HL-60 (cell line): ENCODE data around the gene POLD3.

ENCODE experiments used
- CTCF ChIP-seq: IDR thresholded peaks from one replicate; pipeline ENCODE4 v1.5.1; 2011; ENCODE audit warnings: low read length, control low read depth, inconsistent platforms; ENCODE audit not compliant: insufficient read depth
- POLR2AphosphoS5 ChIP-seq: IDR thresholded peaks from 2 replicates; pipeline ENCODE4 v1.6.1; 2012; ENCODE audit warnings: low read depth
- REST ChIP-seq: IDR thresholded peaks from 2 replicates; pipeline ENCODE4 v1.6.1; 2012; ENCODE audit warnings: low read depth; ENCODE audit not compliant: insufficient replicate concordance

- TF ChIP-seq CTCF (no peak), REST (no peak), POLR2AphosphoS5 (no peak)
Measured at GRCh38 chr11:74678591-74679512, 86.5 kb downstream of the POLD3 start.
